ENCODE data around the gene NOL12.

- TF ChIP-seq CTCF (conservative IDR thresholded peaks at IDR 0.05; ENCODE audit: low read depth, low read length) (no peak), EZH2phosphoT487 (IDR thresholded peaks at IDR 0.05; ENCODE audit: borderline replicate concordance, low read length) (no peak)
Measured at GRCh38 chr22:37740455-37741311, 54.5 kb downstream of the NOL12 start.

All from PC-3 (cell line).